ENCODE data around the gene TBX5.

TBX5 gene

DNA sequence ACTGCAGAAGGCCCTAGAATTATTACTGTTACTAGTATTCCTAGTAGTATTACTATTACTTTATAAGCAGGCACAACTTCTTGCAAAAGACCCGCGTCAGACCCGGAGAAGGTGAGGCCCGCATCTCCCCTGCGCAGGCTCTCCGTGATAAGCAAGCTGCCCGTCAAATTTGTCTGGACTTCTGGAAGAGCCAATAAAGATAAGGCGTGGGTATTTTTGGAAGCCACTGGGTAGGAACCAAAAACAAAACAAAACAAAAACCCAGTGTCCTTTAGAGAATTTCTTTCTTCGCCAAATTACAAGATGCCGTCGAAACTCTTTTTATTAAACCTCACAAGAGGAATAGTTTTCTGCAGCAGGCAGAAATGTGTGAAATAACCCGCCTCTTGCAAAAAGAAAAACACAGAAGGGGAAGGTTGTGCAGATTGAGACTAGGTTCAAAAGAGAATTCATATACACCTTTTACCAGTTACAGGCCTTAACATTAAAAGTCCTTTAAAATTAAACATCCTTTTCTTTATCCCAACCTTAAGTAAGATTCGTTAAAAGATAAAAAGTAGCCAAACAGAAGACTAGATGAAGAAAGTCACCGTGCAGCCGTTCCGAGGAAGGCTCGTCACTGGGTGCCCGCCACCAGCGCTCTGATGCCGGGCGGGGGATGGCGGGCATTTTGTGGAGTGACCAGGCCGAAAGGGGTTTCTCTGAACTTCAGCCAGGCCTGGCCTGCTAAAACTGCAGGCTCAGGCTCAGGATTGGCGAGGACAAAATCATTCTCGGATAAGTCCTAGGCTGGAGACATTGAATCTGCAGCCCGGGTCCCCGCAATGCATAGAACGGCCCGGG is 1.6 kb downstream of the TBX5 start:
- H3K4me3 Mint-ChIP-seq = no peak overlapping the region
- H3K9me3 Mint-ChIP-seq = no peaks in the 10 kb centered on the region
- H3K36me3 Mint-ChIP-seq = peaks cover 6% of the 10 kb centered on the region
- no peak for DNase-seq
- H3K27me3 Mint-ChIP-seq = peaks cover 100% of the 10 kb centered on the region
- H3K4me1 Mint-ChIP-seq = peaks cover 1% of the 10 kb centered on the region
- CTCF ChIA-PET = no interaction called here
- no peak overlapping the region for H3K27ac Mint-ChIP-seq

DNA sequence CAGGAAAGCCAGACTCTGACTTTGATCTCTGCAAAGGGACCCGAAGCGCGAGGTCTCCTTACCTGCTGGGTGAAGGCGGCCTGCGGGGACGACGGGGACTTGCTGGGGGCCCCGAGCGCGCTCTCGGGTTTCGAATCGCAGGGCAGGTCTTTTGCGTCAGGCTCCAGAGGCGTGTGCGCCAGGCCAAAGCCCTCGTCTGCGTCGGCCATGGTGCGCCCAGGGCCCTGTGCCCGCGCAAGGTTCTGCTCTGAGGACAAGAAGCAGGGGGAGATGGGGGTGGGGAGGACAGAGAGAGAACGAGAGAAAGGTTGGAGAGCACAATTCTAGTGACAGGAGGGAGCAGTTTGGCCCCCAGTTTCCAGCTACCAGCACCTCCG is 2.3 kb downstream of the TBX5 start:
- no peak for DNase-seq
- Mint-ChIP-seq H3K27ac (no peak overlapping the region), H3K4me3 (no peak overlapping the region), H3K4me1 (no peaks in the 10 kb centered on the region), H3K36me3 (peaks cover 6% of the 10 kb centered on the region), H3K9me3 (no peaks in the 10 kb centered on the region), H3K27me3 (peaks cover 100% of the 10 kb centered on the region)
- CTCF ChIA-PET = no interaction called here

DNA sequence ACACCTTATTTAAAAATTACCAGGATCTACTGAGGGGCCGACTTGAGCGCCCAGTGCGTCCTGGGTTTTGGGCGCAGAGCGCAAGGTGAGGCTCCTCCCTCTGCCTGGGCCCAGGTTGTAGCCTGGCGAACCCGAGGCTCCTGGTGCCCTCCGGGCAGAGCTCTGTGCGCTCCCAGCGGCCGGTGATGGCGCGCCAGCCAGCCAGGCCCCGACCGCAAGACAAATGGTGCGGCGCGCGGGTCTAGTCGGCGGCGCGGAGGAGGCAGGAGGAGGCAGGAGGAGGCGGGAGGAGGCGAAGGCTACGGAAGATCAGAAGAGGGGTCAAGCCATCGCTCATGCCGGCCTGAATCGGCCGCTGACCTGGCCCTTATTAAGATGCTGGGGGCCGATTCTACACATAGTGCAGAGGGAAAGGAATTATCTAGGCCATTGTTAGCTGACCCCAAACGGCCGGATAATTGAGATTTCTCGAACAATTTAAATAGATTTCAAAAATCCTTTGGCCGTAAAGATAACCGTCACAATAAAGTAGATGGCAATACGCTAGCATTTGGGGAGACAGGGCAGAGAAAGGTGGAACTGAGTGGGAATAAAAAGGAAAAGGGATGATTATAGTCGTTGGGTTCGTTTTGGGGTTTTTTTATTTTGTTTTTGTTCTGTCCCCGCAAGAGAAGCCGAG is 2.8 kb downstream of the TBX5 start:
- Mint-ChIP-seq H3K27ac (no peak overlapping the region), H3K4me3 (no peak overlapping the region)
- CTCF ChIA-PET = no interaction called here

DNA sequence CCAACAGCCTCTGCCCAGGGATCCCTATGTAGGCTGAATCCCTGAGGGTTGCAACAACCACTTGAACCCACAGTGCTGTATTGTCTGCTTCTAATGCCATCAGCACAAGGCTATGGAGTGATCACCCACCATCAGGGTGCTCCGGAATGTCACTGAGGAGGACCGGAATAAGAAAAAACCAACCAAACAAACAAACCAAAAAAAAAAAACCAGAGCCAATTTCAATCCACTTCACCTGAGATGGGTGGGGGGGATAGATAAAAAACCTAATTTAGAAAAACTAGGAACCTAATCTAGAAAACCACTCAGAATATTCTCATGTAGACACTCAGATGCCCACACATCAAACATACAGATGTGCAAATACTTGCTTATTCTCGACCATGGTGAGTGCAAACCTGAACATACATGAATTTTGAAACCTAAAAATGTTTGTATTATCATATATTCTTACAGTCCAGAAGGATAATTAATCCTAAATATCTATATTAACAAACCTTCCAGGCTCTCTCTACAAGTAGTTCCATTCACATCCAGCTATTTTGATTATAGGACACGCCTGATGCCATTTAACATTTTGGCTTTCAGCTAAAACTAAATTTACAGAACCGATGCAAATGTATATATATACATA is 3.7 kb downstream of the TBX5 start:
- DNase-seq = no peak
- CTCF ChIA-PET = no interaction called here
- peaks cover 6% of the 10 kb centered on the region for H3K36me3 Mint-ChIP-seq
- no peaks in the 10 kb centered on the region for H3K9me3 Mint-ChIP-seq
- H3K4me1 Mint-ChIP-seq = no peaks in the 10 kb centered on the region
- H3K27ac Mint-ChIP-seq = no peak overlapping the region
- no peak overlapping the region for H3K4me3 Mint-ChIP-seq
- peaks cover 100% of the 10 kb centered on the region for H3K27me3 Mint-ChIP-seq

More for the DNA sequence above, 2.8 kb downstream of the TBX5 start:
- Mint-ChIP-seq H3K9me3 (no peaks in the 10 kb centered on the region), H3K36me3 (peaks cover 6% of the 10 kb centered on the region), H3K27me3 (peaks cover 100% of the 10 kb centered on the region), H3K4me1 (no peaks in the 10 kb centered on the region)
- no peak for DNase-seq

DNA sequence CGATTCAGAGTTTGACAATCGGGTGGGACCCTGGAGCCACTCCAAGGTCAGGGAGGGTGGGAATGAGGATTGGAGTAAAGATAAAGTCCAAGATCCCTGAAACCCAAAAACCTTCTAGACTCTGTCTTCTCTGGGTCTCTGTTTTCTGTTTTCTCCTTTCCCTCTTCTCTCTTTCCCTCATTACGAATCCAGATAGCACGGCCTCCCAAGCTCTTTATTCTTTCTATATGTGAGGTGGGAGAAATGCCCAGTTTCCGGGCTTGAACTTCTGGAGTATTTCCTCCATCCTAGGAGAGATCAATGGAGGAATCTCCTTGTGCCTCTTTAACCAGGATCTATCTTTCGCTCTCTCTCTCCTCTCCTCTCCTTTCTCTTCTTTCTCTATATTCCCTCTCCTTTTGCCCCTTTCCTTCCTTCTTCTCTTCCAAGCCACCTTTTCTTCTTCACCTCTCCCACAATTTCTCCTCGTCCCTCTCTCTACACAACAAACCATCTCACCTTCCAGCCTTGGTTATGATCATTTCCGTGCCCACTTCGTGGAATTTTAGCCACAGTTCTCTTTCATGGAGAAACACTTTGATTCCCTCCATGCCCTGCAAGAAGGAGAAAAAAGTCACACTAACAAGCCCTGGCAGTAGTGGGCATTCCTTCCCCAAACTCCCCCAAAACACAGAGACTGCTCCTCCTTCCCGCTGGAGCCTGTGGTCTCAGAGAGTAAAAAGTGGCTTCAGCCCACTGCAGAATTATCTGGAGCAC is 4.4 kb downstream of the TBX5 start:
- Mint-ChIP-seq H3K27me3 (peaks cover 100% of the 10 kb centered on the region), H3K9me3 (no peaks in the 10 kb centered on the region), H3K4me3 (no peak overlapping the region)

DNA sequence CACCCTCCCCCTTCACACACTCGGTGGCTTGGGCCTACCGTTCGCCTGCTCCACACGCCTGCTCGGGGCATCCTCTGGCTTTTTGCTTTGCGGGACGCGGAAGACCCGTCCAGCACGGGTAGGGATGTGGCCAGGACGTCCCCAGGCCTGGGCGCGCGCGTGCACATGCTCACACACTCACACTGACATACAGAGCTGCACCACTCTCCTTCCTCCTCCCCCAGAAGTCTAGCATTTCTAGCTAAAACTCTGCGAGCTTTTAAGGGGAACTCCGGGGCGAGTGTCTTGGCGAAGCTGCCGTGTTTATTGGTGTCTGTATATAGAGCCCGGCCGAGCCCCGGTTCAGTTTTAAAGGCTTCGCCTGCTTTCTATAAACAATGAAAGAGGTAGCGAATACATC is 5.0 kb downstream of the TBX5 start:
- H3K27ac Mint-ChIP-seq = no peak overlapping the region

More for the DNA sequence above, 4.4 kb downstream of the TBX5 start:
- Mint-ChIP-seq H3K4me1 (no peaks in the 10 kb centered on the region), H3K36me3 (peaks cover 6% of the 10 kb centered on the region), H3K27ac (no peak overlapping the region)
- no peak for DNase-seq
- CTCF ChIA-PET = no interaction called here

DNA sequence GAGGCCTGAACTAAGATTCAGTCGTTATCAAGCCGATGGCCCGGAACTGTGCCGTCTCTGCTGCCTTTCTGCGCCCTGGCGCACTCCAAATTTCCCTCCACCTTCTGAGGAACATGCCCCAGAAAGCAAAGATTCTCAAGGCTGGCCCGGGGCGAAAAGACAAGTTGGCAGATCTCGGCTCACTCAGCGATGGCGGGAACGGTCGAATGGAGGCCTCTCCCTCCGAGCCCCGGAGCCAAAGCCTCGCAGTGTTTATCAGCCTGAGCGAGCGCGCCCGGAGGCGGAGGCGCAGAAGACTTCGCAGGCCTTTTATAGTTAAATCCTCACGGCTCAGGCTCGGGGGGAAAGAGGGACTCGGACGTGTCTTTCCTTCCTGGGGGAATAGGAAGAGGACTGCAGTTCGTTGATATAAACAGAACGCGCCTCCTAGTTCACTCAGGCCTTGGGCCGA is 5.6 kb downstream of the TBX5 start:
- CTCF ChIA-PET = no interaction called here
- no peak for DNase-seq
- no peak overlapping the region for H3K27ac Mint-ChIP-seq
- H3K27me3 Mint-ChIP-seq = peaks cover 100% of the 10 kb centered on the region
- H3K36me3 Mint-ChIP-seq = peaks cover 3% of the 10 kb centered on the region
- H3K4me3 Mint-ChIP-seq = no peak overlapping the region
- H3K4me1 Mint-ChIP-seq = no peaks in the 10 kb centered on the region
- H3K9me3 Mint-ChIP-seq = no peaks in the 10 kb centered on the region

More for the DNA sequence above, 5.0 kb downstream of the TBX5 start:
- H3K27me3 Mint-ChIP-seq = peaks cover 100% of the 10 kb centered on the region
- no peak overlapping the region for H3K4me3 Mint-ChIP-seq
- H3K36me3 Mint-ChIP-seq = peaks cover 3% of the 10 kb centered on the region
- H3K4me1 Mint-ChIP-seq = no peaks in the 10 kb centered on the region
- DNase-seq = no peak
- CTCF ChIA-PET = no interaction called here
- H3K9me3 Mint-ChIP-seq = no peaks in the 10 kb centered on the region

DNA sequence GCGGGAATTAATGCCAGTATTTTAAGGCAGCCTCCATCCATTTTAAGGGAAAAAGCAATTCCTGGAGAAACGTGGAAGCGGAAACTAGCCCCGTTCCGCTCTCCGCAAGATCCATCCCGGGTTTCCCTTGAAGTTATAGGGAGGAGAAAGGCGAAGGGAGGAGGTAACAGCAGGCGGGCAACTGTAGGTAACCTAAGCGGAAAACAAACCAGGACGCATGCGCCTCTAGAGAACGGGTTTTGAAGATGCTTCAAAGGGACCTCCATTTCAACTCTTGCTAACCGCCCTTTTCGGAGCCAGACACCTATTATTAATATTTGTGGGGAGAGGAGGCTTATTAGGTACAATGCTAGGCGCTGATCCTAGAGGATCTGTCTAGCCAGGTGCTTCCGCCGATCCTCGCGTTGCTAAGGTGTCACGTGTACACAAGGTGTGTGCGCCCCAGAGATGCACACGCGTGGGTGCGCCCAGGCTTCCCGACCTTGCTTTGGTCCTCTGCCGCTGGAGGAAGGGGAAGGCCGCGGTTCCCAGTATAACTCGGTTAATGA is 6.2 kb downstream of the TBX5 start:
- H3K27ac Mint-ChIP-seq = no peak overlapping the region
- H3K27me3 Mint-ChIP-seq = peaks cover 100% of the 10 kb centered on the region
- H3K4me3 Mint-ChIP-seq = no peak overlapping the region
- peaks cover 3% of the 10 kb centered on the region for H3K36me3 Mint-ChIP-seq
- DNase-seq = no peak
- CTCF ChIA-PET = no interaction called here
- H3K9me3 Mint-ChIP-seq = no peaks in the 10 kb centered on the region
- H3K4me1 Mint-ChIP-seq = no peaks in the 10 kb centered on the region

DNA sequence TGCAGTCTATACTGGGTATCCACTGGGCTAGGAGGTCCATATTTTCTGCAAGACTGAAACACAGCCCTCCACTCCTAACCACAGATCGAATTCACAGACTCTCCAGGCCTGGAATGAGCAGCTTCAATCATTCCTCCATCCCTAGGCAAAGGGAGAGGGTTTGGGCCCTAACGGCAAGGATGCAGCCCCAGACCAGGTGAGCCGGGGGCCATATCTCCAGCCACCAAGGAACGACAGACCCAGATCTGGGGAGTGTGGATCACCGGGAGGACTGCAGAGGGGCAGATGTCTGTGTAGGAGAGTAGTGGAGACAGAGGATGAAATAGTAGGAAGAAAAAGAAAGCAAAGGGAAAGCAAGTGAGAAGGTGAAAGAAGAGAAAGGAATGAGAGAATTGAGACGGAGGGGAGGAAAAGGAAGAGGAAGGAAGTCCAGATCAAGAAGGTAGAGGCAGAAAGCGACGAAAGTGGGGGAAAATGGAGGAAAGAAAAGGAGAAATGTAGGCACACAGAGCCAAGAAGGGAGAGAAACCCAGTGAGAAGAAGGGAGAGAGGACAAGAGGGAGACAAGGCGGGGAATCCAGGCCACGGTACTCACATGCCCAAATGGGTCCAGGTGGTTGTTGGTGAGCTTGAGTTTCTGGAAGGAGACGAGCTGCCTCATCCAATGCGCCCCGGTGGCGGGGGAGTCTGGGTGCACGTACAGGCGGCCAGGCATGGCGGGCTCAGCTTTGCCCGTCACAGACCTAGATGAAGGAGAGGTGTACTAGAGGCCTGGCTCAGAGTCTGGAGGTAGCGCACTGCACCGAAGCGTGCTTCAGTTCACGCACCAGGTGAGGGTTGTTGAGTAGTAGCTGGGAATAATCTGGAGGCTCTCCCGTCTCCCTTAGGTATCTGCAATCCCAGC is 7.7 kb downstream of the TBX5 start:
- H3K27ac Mint-ChIP-seq = no peak overlapping the region
- no peak for DNase-seq
- CTCF ChIA-PET = no interaction called here
- H3K4me1 Mint-ChIP-seq = no peaks in the 10 kb centered on the region
- H3K36me3 Mint-ChIP-seq = no peaks in the 10 kb centered on the region
- peaks cover 100% of the 10 kb centered on the region for H3K27me3 Mint-ChIP-seq
- no peaks in the 10 kb centered on the region for H3K9me3 Mint-ChIP-seq
- no peak overlapping the region for H3K4me3 Mint-ChIP-seq

DNA sequence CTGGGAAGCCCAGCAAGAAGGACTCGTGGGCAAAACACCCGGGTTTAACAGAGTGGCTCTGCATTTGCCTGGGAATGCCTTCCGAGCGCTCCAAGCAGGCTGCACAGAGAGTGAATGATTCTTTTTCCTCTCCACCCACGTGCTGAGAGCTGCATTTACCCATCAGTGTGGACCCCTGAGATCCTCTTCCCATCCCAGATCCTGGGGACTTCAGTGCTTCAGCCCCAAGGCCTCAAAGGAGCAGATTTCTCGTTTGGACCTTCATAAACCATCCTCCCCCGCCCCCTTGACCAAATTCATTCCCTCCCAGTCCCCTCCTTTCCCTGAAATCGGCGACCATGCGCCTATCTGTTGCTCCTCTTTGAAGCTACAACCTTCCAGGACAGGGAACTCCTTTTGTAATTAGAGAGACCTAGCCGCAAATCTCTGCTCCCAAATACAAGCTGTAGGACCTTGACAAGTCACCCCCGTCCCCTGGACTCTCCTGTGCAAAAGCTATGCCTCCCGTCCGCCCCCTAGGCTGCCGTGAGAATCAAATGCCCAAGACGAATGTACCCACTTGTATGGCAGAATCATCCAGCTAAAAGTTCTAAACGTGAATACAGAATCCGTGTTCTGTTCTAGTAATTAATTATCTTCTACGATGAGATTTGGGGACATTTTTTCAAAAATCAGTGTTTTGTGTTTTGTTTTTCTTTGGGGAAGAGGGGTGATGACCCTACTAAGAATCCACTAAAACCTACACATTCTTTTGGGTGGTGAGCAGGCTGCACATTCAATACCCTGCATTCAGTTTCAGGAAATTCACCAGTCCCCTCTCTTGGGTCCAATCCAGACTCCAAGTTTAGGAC is 8.8 kb downstream of the TBX5 start:
- no peak overlapping the region for H3K27ac Mint-ChIP-seq
- H3K4me3 Mint-ChIP-seq = no peak overlapping the region
- H3K36me3 Mint-ChIP-seq = no peaks in the 10 kb centered on the region
- CTCF ChIA-PET = interaction anchor here (0.9 kb wide), 1 partner anchor 231 kb away, joined by 3 read pairs; no protein-coding TSS in a partner anchor
- H3K27me3 Mint-ChIP-seq = peaks cover 95% of the 10 kb centered on the region
- no peak for DNase-seq
- H3K9me3 Mint-ChIP-seq = no peaks in the 10 kb centered on the region
- H3K4me1 Mint-ChIP-seq = no peaks in the 10 kb centered on the region

DNA sequence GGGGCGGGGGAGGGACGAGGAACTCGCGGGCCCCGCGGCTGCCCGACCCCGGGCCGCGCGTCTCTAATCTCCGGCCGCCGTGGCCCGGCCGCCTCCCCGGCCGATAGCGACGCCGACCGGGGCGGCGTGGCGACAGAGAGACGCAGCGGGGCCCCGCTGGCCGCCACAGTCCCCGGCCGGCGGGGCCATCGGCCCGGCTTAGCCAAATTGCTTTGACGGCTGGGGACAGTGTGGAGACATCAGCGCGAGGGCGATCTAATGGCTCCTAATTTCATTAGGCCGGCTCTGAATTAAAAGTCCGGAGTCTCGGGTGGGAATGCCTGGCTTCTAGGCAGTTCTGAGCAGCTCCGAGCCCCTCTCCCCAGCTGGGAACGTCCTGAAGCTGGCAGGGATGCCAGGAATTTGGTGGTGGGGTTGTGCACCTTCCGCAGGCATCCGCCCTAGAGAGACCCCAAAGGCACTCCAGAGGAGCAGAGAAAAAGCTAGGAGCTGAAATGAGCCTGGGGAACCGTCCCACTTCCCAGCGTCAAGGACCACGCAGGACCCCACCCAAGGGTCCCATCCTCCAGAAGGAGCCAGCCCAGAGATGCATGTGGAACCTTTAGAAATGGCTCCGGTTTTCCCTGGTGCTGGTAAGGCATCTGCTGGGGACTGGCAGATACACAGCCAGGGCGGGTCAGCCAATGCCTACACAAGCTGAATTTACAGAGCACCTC is 9.6 kb downstream of the TBX5 start:
- Mint-ChIP-seq H3K4me3 (no peak overlapping the region), H3K27ac (no peak overlapping the region), H3K36me3 (no peaks in the 10 kb centered on the region), H3K4me1 (no peaks in the 10 kb centered on the region), H3K27me3 (peaks cover 90% of the 10 kb centered on the region), H3K9me3 (no peaks in the 10 kb centered on the region)
- CTCF ChIA-PET = interaction anchor here (0.9 kb wide), 1 partner anchor 230 kb away, joined by 3 read pairs; no protein-coding TSS in a partner anchor
- no peak for DNase-seq

DNA sequence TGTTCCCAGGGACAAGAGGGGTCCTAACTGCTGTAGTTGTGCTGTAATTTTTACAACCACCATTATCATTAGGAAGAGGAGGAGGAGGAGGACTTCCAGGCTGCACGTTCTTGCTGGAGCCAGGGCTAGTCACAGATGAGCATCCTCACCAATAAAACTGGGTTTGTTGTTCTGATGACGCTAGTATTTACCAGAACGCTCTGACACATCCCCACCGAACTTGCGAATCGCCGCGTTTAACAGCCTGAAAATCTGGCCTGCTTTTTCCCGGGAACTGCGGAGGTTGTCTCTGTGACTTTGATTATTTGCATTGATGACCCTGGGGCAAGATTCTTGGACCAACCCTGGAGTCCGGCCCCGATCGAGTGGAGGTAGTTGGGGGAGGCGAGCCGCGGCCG is 10.2 kb downstream of the TBX5 start:
- H3K4me3 Mint-ChIP-seq = no peak overlapping the region
- H3K27me3 Mint-ChIP-seq = peaks cover 86% of the 10 kb centered on the region
- no peaks in the 10 kb centered on the region for H3K36me3 Mint-ChIP-seq
- no peak overlapping the region for H3K27ac Mint-ChIP-seq
- H3K4me1 Mint-ChIP-seq = no peaks in the 10 kb centered on the region
- no peaks in the 10 kb centered on the region for H3K9me3 Mint-ChIP-seq
- no peak for DNase-seq
- CTCF ChIA-PET = no interaction called here
